ENCODE results near the gene MBD3.

Gene MBD3

DNA sequence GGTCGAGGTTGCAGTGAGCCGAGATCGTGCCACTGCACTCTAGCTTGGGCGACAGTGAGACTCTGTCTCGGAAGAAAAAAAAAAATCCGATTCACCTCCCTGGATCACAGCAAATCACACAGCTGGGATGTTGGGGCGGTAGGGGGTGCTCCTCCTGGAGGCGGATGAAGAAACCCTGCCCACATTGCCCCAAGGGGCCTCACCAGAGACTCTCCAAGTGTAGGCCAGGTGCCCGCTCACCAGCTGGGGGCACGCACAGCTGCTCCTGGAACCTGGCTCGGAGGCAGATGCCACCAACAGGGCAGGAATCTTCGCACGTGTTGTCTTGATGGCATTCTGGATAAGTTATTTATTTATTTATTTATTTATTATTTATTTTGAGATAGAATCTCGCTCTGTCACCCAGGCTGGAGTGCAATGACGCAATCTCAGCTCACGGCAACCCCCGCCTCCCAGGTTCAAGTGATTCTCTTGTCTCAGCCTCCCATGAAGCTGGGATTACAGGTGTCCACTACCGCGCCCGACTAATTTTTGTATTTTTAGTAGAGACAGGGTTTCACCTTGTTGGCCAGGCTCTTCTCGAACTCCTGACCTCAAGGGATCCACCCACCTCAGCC, 9.5 kb upstream of the MBD3 start:
- no peak for TF ChIP-seq CTCF (IDR thresholded peaks at IDR 0.05)
- Histone ChIP-seq H3K4me2 (ENCODE audit: low read length) (no peak overlapping the region), H3K27me3 (ENCODE audit: control insufficient read depth, insufficient read depth, low read length) (no peaks in the 10 kb centered on the region), H3K79me2 (peaks cover 34% of the 10 kb centered on the region), H3K9me3 (ENCODE audit: control insufficient read depth, low read length) (no peaks in the 10 kb centered on the region), H2AFZ (no peak overlapping the region), H3K27ac (no peak overlapping the region), H3K9ac (no peak overlapping the region), H3K36me3 (ENCODE audit: control insufficient read depth, insufficient read depth, low read length) (no peaks in the 10 kb centered on the region), H3K4me1 (peaks cover 12% of the 10 kb centered on the region), H3K4me3 (ENCODE audit: low read depth, low read length) (no peak overlapping the region)

DNA sequence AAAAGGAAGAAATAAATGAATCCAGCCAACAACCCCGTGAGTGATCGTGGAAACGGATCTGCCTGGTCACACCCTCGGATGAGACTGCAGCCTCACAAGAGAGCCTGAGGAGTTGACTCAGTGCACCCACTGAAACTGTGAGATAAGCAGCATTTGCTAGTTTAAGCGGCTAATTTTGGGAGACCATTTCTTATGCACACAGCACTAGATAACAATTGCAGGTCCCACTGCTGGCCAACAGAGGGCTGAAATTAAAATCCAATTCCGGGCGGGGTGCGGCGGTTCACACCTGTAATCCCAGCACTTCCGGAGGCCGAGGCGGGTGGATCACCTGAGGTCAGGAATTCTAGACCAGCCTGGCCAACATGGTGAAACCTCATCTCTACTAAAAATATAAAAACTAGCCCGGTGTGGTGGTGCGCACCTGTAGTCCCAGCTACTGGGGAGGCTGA, 9.0 kb upstream of the MBD3 start:
- H3K4me2 ChIP-seq (ENCODE audit: low read length): no peak overlapping the region
- H3K4me3 ChIP-seq (ENCODE audit: low read depth, low read length): no peak overlapping the region
- peaks cover 34% of the 10 kb centered on the region for H3K79me2 ChIP-seq
- peaks cover 12% of the 10 kb centered on the region for H3K4me1 ChIP-seq
- no peak overlapping the region for H2AFZ ChIP-seq
- H3K27me3 ChIP-seq (ENCODE audit: control insufficient read depth, insufficient read depth, low read length): no peaks in the 10 kb centered on the region
- no peak overlapping the region for H3K27ac ChIP-seq
- no peaks in the 10 kb centered on the region for H3K9me3 ChIP-seq (ENCODE audit: control insufficient read depth, low read length)
- no peak for TF ChIP-seq CTCF (IDR thresholded peaks at IDR 0.05)
- H3K9ac ChIP-seq: no peak overlapping the region
- H3K36me3 ChIP-seq (ENCODE audit: control insufficient read depth, insufficient read depth, low read length): no peaks in the 10 kb centered on the region

DNA sequence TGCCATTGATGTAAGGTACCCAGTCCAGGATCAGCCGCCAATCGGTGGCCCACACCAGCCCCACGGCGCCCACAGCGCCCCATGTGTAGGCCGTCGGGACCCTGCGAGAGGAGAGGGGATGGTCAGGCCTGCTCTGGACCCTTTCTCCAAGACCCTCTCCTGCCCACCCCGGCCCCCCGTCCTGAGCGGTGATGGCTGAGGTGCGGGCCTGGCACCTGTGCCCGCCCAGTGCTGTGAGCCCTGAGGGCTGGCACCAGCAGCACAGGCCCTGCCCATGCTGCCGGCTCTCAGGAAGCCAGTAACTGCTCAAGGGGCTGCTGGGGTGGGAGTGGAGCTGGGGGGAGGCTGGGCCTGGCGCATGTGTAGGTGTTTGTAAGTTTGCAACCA, 6.8 kb upstream of the MBD3 start:
- H3K4me2 ChIP-seq (ENCODE audit: low read length): no peak overlapping the region
- no peaks in the 10 kb centered on the region for H3K36me3 ChIP-seq (ENCODE audit: control insufficient read depth, insufficient read depth, low read length)
- no peak overlapping the region for H3K4me3 ChIP-seq (ENCODE audit: low read depth, low read length)
- peaks cover 5% of the 10 kb centered on the region for H3K4me1 ChIP-seq
- H3K79me2 ChIP-seq: peaks cover 27% of the 10 kb centered on the region
- H3K9ac ChIP-seq: no peak overlapping the region
- no peak for TF ChIP-seq CTCF (IDR thresholded peaks at IDR 0.05)
- H3K27me3 ChIP-seq (ENCODE audit: control insufficient read depth, insufficient read depth, low read length): no peaks in the 10 kb centered on the region
- no peak overlapping the region for H2AFZ ChIP-seq
- no peaks in the 10 kb centered on the region for H3K9me3 ChIP-seq (ENCODE audit: control insufficient read depth, low read length)
- no peak overlapping the region for H3K27ac ChIP-seq

DNA sequence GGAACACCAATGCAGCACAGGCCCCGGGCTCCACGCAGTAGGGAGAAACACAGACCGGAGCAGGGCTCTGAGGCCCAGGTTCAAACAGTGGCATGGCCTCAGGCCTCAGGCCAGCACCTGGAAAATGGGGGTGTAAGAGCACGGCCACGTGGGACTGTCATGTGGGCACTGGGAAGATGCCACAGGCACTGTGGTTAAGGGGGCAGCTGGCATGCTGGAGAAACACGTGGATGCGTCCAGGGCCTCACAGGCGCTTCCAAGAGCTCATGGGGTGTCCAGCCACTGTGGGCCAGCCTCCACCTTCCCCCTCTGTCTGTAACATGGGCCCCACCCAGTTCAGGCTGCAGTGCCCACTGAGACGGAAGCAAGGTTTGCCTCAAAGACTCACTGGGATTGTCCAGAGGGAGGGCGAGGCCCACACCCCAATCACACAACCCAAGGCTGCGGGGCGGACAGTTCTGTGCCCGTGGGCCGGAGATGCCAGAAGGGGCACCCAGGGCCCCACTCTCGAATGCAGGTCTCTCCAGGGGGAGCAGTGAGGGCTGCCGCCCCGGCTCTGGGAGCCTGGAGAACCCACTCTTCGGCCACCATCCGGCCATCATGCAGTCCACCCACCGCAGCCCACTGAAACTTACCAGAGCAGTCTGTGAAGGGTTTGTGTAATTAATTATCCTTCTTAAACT, 6.3 kb upstream of the MBD3 start:
- no peak for TF ChIP-seq CTCF (IDR thresholded peaks at IDR 0.05)
- H3K36me3 ChIP-seq (ENCODE audit: control insufficient read depth, insufficient read depth, low read length): no peaks in the 10 kb centered on the region

GRCh38 chr19:1593501-1593772, 772 bp upstream of the MBD3 start:
- no peak for TF ChIP-seq CTCF (IDR thresholded peaks at IDR 0.05)
- peak overlapping the region; percentile 74 for H2AFZ ChIP-seq
- no peaks in the 10 kb centered on the region for H3K36me3 ChIP-seq (ENCODE audit: control insufficient read depth, insufficient read depth, low read length)
- no peaks in the 10 kb centered on the region for H3K27me3 ChIP-seq (ENCODE audit: control insufficient read depth, insufficient read depth, low read length)
- no peak overlapping the region for H3K4me3 ChIP-seq (ENCODE audit: low read depth, low read length)
- H3K27ac ChIP-seq: no peak overlapping the region
- H3K4me1 ChIP-seq: no peaks in the 10 kb centered on the region
- H3K79me2 ChIP-seq: peaks cover 12% of the 10 kb centered on the region
- no peaks in the 10 kb centered on the region for H3K9me3 ChIP-seq (ENCODE audit: control insufficient read depth, low read length)
- H3K9ac ChIP-seq: no peak overlapping the region
- H3K4me2 ChIP-seq (ENCODE audit: low read length): peak overlapping the region; percentile 97

More for the DNA sequence above, 6.3 kb upstream of the MBD3 start:
- Histone ChIP-seq H3K27ac (no peak overlapping the region), H2AFZ (no peak overlapping the region), H3K4me3 (ENCODE audit: low read depth, low read length) (no peak overlapping the region), H3K4me2 (ENCODE audit: low read length) (no peak overlapping the region), H3K9me3 (ENCODE audit: control insufficient read depth, low read length) (no peaks in the 10 kb centered on the region), H3K79me2 (peaks cover 21% of the 10 kb centered on the region), H3K9ac (no peak overlapping the region), H3K27me3 (ENCODE audit: control insufficient read depth, insufficient read depth, low read length) (no peaks in the 10 kb centered on the region), H3K4me1 (no peaks in the 10 kb centered on the region)
